Smooth muscle cell (in vitro differentiated cells): ENCODE data around the gene ANXA2. TPM values are rescaled to one million over a fixed set of nuclear protein-coding genes. Genes with fewer than 3 reads are reported as not detected.

ENCODE experiments used
- DNase-seq: peaks from one replicate; lab custom pipeline; 2025; ENCODE audit not compliant: unreplicated experiment; lab: John Stamatoyannopoulos, UW
- H2AFZ ChIP-seq: fragments of 200-600 bp; sonication (generic); 2 replicates; pipeline ENCODE4 v1.6.0; 2016; ENCODE audit warnings: antibody characterized with exemption, low read depth, mild to moderate bottlenecking
- H3F3A ChIP-seq: fragments of 200-600 bp; sonication (generic); 2 replicates; pipeline ENCODE4 v1.6.0; 2017; ENCODE audit warnings: antibody characterized with exemption, low read depth
- H3K27ac ChIP-seq: fragments of 200-600 bp; sonication (generic); 2 replicates; pipeline ENCODE4 v1.5.1; 2016; ENCODE audit warnings: low read depth, mild to moderate bottlenecking
- H3K27me3 ChIP-seq: fragments of 200-600 bp; sonication (generic); 2 replicates; pipeline ENCODE4 v1.6.1; 2016; ENCODE audit warnings: low read depth, mild to moderate bottlenecking
- H3K36me3 ChIP-seq: fragments of 200-600 bp; sonication (generic); 2 replicates; pipeline ENCODE4 v1.5.1; 2016; ENCODE audit warnings: low read depth
- H3K4me1 ChIP-seq: fragments of 200-600 bp; sonication (generic); 2 replicates; pipeline ENCODE4 v1.5.1; 2016; ENCODE audit warnings: low read depth
- H3K4me2 ChIP-seq: fragments of 200-600 bp; sonication (generic); 2 replicates; pipeline ENCODE4 v1.6.0; 2016; ENCODE audit warnings: mild to moderate bottlenecking
- H3K4me3 ChIP-seq: fragments of 200-600 bp; sonication (generic); 2 replicates; pipeline ENCODE4 v1.5.1; 2016; ENCODE audit warnings: mild to moderate bottlenecking
- H3K79me2 ChIP-seq: fragments of 200-600 bp; sonication (generic); 2 replicates; pipeline ENCODE4 v1.6.0; 2016; ENCODE audit warnings: low read depth, mild to moderate bottlenecking
- H3K9ac ChIP-seq: fragments of 200-600 bp; sonication (generic); 2 replicates; pipeline ENCODE4 v1.6.0; 2016; ENCODE audit warnings: low read depth
- H3K9me3 ChIP-seq: fragments of 200-600 bp; sonication (generic); replicated peaks from 2 replicates; pipeline ENCODE4 v1.5.1; 2016; ENCODE audit warnings: low read depth
- H4K20me1 ChIP-seq: fragments of 200-600 bp; sonication (generic); 2 replicates; pipeline ENCODE4 v1.6.0; 2016; ENCODE audit warnings: low read depth
- WGBS: methylation state at CpG from one replicate; pipeline ENCODE4 v1.1.7; 2016; ENCODE audit warnings: low lambda C conversion rate; 5-methylcytosine and 5-hydroxymethylcytosine counted together
- polyA plus RNA-seq: library from polyadenylated mRNA; unstranded; fragments of >200 nt; fragmentation: Nextera tagmentation; extraction: Ambion mirVana; gene quantifications from 2 replicates; pipeline ENCODE4 v1.2.1, GENCODE V29; 2016
- total RNA-seq: library from RNA; depleted of rRNA; stranded (reverse); fragments of >200 nt; gene quantifications from 2 replicates; pipeline ENCODE4 v1.2.3, GENCODE V29; 2014
- TF ChIP-seq, protein P1 (sequence below): fragments of 200-600 bp; sonication (generic); IDR thresholded peaks from 2 replicates; pipeline ENCODE4 v1.5.1; 2017; ENCODE audit warnings: borderline replicate concordance, mild to moderate bottlenecking, antibody characterized with exemption; ENCODE audit not compliant: insufficient read depth, poor library complexity, severe bottlenecking

Gene ANXA2
- total and polyA plus RNA-seq, 2 experiments from 2014 or later, result 2,477 to 2,665 TPM

DNA sequence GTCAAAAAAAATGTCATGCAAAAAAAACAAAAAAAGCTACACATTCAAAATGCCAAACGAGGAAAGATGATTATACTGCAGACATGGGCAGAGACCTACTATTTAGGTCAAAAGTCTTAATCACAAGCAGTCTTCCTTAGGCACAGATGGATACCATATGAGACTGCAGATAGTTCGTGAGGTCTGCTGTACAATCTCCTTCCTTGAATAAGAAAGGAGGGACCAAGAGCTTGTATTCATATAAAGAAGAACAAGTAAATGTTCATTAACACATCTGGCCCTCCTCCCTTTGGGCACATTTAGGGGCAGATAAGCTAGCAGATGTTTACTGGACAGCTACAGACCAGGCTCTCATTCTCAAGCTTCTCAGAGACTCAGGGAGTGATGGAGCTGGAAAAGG, 45.3 kb downstream of the ANXA2 start:
- WGBS, result 79% methylated on average over 2 of the region's 2 CpGs
- no peak overlapping the region for H3K9ac ChIP-seq
- TF ChIP-seq, protein P1, sequence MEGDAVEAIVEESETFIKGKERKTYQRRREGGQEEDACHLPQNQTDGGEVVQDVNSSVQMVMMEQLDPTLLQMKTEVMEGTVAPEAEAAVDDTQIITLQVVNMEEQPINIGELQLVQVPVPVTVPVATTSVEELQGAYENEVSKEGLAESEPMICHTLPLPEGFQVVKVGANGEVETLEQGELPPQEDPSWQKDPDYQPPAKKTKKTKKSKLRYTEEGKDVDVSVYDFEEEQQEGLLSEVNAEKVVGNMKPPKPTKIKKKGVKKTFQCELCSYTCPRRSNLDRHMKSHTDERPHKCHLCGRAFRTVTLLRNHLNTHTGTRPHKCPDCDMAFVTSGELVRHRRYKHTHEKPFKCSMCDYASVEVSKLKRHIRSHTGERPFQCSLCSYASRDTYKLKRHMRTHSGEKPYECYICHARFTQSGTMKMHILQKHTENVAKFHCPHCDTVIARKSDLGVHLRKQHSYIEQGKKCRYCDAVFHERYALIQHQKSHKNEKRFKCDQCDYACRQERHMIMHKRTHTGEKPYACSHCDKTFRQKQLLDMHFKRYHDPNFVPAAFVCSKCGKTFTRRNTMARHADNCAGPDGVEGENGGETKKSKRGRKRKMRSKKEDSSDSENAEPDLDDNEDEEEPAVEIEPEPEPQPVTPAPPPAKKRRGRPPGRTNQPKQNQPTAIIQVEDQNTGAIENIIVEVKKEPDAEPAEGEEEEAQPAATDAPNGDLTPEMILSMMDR, result no peak
- H3K27me3 ChIP-seq, result no peaks in the 10 kb centered on the region
- peak overlapping the region; percentile 68 for H3K27ac ChIP-seq
- peaks cover 69% of the 10 kb centered on the region for H3K36me3 ChIP-seq
- peaks cover 95% of the 10 kb centered on the region for H4K20me1 ChIP-seq
- no peaks in the 10 kb centered on the region for H3K4me1 ChIP-seq
- H3K4me2 ChIP-seq, result no peak overlapping the region
- peaks cover 49% of the 10 kb centered on the region for H3K79me2 ChIP-seq
- no peak overlapping the region for H2AFZ ChIP-seq
- no peaks in the 10 kb centered on the region for H3K9me3 ChIP-seq
- H3K4me3 ChIP-seq, result no peak overlapping the region
- peaks cover 72% of the 10 kb centered on the region for H3F3A ChIP-seq
- DNase-seq, result no peak

DNA sequence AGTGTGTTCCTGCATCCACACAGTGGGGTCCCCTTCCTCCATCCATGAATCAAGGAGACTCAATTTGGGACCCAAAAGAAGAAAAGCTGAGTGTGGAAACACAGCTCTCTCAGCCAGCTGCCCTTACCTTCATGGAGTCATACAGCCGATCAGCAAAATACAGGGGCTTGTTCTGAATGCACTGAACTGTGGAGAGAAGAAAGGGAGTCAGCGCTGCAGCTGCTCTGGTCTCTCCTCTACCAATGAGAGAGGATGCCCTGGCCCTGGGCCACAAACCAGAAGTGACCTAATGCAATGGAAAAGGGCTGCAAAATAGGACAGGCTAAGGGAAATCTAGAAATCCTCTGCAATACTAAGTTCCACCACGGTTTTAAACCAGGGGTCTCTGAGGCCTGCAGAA, 46.7 kb downstream of the ANXA2 start:
- Histone ChIP-seq H3K4me2 (no peak overlapping the region), H3K27me3 (no peaks in the 10 kb centered on the region), H4K20me1 (peaks cover 95% of the 10 kb centered on the region), H3F3A (peaks cover 80% of the 10 kb centered on the region), H3K4me1 (no peaks in the 10 kb centered on the region), H2AFZ (no peak overlapping the region), H3K9ac (no peak overlapping the region), H3K27ac (peak overlapping the region; percentile 68), H3K9me3 (no peaks in the 10 kb centered on the region), H3K79me2 (peaks cover 36% of the 10 kb centered on the region), H3K36me3 (peaks cover 67% of the 10 kb centered on the region), H3K4me3 (no peak overlapping the region)
- 93% methylated on average over 3 of the region's 3 CpGs for WGBS
- no peak for DNase-seq
- TF ChIP-seq, protein P1, result no peak

DNA sequence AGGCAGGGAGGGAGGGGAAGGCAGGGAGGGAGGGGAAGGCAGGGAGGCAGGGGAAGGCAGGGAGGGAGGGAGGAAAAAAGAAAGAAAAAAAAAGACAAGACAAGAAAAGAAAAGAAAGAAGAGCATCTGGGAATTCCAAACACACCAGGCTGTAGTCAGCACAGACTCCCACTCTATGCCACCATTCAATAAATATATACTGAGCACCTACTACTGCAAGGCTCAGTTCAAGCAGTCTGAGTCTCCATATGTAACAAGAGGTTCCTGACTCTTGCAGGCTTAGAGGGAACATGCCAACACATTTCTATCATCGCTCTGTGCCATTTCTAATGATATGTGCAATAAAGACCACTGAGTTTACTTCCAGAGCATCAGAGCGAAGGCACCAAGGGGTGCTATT, 47.7 kb downstream of the ANXA2 start:
- peaks cover 60% of the 10 kb centered on the region for H3K36me3 ChIP-seq
- no peak overlapping the region for H3K4me3 ChIP-seq
- no peaks in the 10 kb centered on the region for H3K4me1 ChIP-seq
- H3K9me3 ChIP-seq, result no peaks in the 10 kb centered on the region
- H4K20me1 ChIP-seq, result peaks cover 95% of the 10 kb centered on the region
- H3K79me2 ChIP-seq, result peaks cover 26% of the 10 kb centered on the region
- H3K9ac ChIP-seq, result no peak overlapping the region
- WGBS, result 96% methylated on average over 2 of the region's 2 CpGs
- H2AFZ ChIP-seq, result no peak overlapping the region
- H3K27me3 ChIP-seq, result no peaks in the 10 kb centered on the region
- H3F3A ChIP-seq, result peaks cover 80% of the 10 kb centered on the region
- H3K27ac ChIP-seq, result peak overlapping the region; percentile 68
- TF ChIP-seq, protein P1, result no peak
- no peak overlapping the region for H3K4me2 ChIP-seq
- DNase-seq, result no peak

DNA sequence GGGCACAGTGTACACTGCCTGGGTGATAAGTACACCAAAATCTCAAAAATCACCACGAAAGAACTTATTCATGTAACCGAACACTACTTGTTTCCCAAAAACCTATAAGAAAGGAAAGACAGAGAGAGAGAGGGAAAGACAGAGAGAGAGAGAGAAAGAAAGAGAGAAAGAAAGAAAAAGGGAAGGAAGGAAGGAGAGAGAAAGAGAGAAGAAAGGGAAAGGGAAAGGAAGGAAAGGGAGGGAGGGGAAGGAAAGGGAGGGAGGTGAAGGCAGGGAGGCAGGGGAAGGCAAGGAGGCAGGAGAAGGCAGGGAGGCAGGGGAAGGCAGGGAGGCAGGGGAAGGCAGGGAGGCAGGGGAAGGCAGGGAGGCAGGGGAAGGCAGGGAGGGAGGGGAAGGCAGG, 48.2 kb downstream of the ANXA2 start:
- Histone ChIP-seq H3K27me3 (no peaks in the 10 kb centered on the region), H3K79me2 (peaks cover 21% of the 10 kb centered on the region), H3K9me3 (no peaks in the 10 kb centered on the region), H3K36me3 (peaks cover 55% of the 10 kb centered on the region), H2AFZ (no peak overlapping the region), H4K20me1 (peaks cover 95% of the 10 kb centered on the region), H3F3A (peaks cover 81% of the 10 kb centered on the region), H3K27ac (peak overlapping the region; percentile 53), H3K4me2 (no peak overlapping the region), H3K9ac (no peak overlapping the region), H3K4me1 (no peaks in the 10 kb centered on the region), H3K4me3 (no peak overlapping the region)
- WGBS, result 97% methylated on average over 2 of the region's 2 CpGs
- TF ChIP-seq, protein P1, result no peak
- no peak for DNase-seq
